ENCODE results near the gene MYCBPAP.

Gene MYCBPAP

GRCh38 chr17:50488880-50489279 is 19.4 kb upstream of the MYCBPAP start:
- Histone ChIP-seq H3K27me3 (no peaks in the 10 kb centered on the region), H3K4me3 (ENCODE audit: low read depth in 1 of 2, low read length in 1 of 2) (no peak overlapping the region), H3K36me3 (peaks cover 22% of the 10 kb centered on the region), H3K27ac (no peak overlapping the region), H3K4me1 (ENCODE audit: control insufficient read depth in 1 of 2, insufficient read depth in 1 of 2, low read depth in 1 of 2, low read length in 1 of 2) (no peaks in the 10 kb centered on the region), H3K9me3 (no peaks in the 10 kb centered on the region)
- TF ChIP-seq CTCF (IDR thresholded peaks at IDR 0.05), result no peak

GRCh38 chr17:50491505-50491904 is 16.7 kb upstream of the MYCBPAP start:
- no peak overlapping the region for H3K4me3 ChIP-seq (ENCODE audit: low read depth in 1 of 2, low read length in 1 of 2)
- no peaks in the 10 kb centered on the region for H3K4me1 ChIP-seq (ENCODE audit: control insufficient read depth in 1 of 2, insufficient read depth in 1 of 2, low read depth in 1 of 2, low read length in 1 of 2)
- H3K36me3 ChIP-seq, result no peaks in the 10 kb centered on the region
- no peaks in the 10 kb centered on the region for H3K27me3 ChIP-seq
- H3K9me3 ChIP-seq, result no peaks in the 10 kb centered on the region
- H3K27ac ChIP-seq, result no peak overlapping the region
- TF ChIP-seq CTCF (IDR thresholded peaks at IDR 0.05), result no peak

GRCh38 chr17:50492214-50492613 is 16.0 kb upstream of the MYCBPAP start:
- no peak overlapping the region for H3K27ac ChIP-seq
- H3K4me1 ChIP-seq (ENCODE audit: control insufficient read depth in 1 of 2, insufficient read depth in 1 of 2, low read depth in 1 of 2, low read length in 1 of 2), result no peaks in the 10 kb centered on the region
- H3K4me3 ChIP-seq (ENCODE audit: low read depth in 1 of 2, low read length in 1 of 2), result no peak overlapping the region
- no peaks in the 10 kb centered on the region for H3K9me3 ChIP-seq
- no peak for TF ChIP-seq CTCF (IDR thresholded peaks at IDR 0.05)
- no peaks in the 10 kb centered on the region for H3K36me3 ChIP-seq
- H3K27me3 ChIP-seq, result no peaks in the 10 kb centered on the region

- no peaks in the 10 kb centered on the region for H3K27me3 ChIP-seq
- no peak overlapping the region for H3K4me3 ChIP-seq (ENCODE audit: low read depth in 1 of 2, low read length in 1 of 2)
- no peaks in the 10 kb centered on the region for H3K36me3 ChIP-seq
- H3K4me1 ChIP-seq (ENCODE audit: control insufficient read depth in 1 of 2, insufficient read depth in 1 of 2, low read depth in 1 of 2, low read length in 1 of 2), result no peaks in the 10 kb centered on the region
- no peaks in the 10 kb centered on the region for H3K9me3 ChIP-seq
- H3K27ac ChIP-seq, result no peak overlapping the region
- no peak for TF ChIP-seq CTCF (IDR thresholded peaks at IDR 0.05)
Observed at GRCh38 chr17:50493744-50494143, 14.5 kb upstream of the MYCBPAP start.

GRCh38 chr17:50495217-50495823 is 12.9 kb upstream of the MYCBPAP start:
- no peaks in the 10 kb centered on the region for H3K4me1 ChIP-seq (ENCODE audit: control insufficient read depth in 1 of 2, insufficient read depth in 1 of 2, low read depth in 1 of 2, low read length in 1 of 2)
- H3K36me3 ChIP-seq, result no peaks in the 10 kb centered on the region
- H3K4me3 ChIP-seq (ENCODE audit: low read depth in 1 of 2, low read length in 1 of 2), result no peak overlapping the region
- no peaks in the 10 kb centered on the region for H3K9me3 ChIP-seq
- no peak overlapping the region for H3K27ac ChIP-seq
- H3K27me3 ChIP-seq, result no peaks in the 10 kb centered on the region
- TF ChIP-seq CTCF (IDR thresholded peaks at IDR 0.05), result no peak

GRCh38 chr17:50495918-50496317 is 12.3 kb upstream of the MYCBPAP start:
- Histone ChIP-seq H3K4me3 (ENCODE audit: low read depth in 1 of 2, low read length in 1 of 2) (no peak overlapping the region), H3K4me1 (ENCODE audit: control insufficient read depth in 1 of 2, insufficient read depth in 1 of 2, low read depth in 1 of 2, low read length in 1 of 2) (no peaks in the 10 kb centered on the region), H3K9me3 (no peaks in the 10 kb centered on the region), H3K36me3 (no peaks in the 10 kb centered on the region), H3K27ac (no peak overlapping the region), H3K27me3 (no peaks in the 10 kb centered on the region)
- TF ChIP-seq CTCF (IDR thresholded peaks at IDR 0.05), result no peak
